ENCODE data around the gene MCC.
A peak's percentile ranks its signal among the peaks of the same experiment; 100 is the strongest.

Gene MCC

DNA sequence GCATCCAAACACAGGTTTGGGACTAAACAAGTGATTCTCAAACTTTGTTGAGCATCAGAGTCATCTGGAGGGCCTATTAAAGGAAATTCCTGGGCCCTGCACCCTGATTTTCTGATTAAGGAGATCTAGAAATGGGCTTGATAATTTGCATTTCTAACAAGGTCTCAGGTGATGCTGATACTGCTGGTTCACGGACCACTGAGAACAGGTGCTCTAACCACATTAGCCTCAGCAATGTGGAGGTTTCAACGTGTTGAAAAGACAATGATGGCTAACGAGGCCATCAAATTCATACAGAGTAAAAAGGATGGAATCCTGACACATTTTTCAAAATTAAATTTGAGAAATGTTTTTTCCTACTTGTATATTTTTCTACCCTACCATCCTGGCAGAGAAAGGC is 225.6 kb downstream of the MCC start:
- Mint-ChIP-seq H3K27ac (no peak overlapping the region), H3K36me3 (ENCODE audit: low read depth) (peaks cover 2% of the 10 kb centered on the region), H3K9me3 (no peaks in the 10 kb centered on the region), H3K4me3 (no peak overlapping the region), H3K27me3 (ENCODE audit: low read depth) (no peaks in the 10 kb centered on the region), H3K4me1 (peaks cover 38% of the 10 kb centered on the region)
- TF ChIP-seq, protein P1, sequence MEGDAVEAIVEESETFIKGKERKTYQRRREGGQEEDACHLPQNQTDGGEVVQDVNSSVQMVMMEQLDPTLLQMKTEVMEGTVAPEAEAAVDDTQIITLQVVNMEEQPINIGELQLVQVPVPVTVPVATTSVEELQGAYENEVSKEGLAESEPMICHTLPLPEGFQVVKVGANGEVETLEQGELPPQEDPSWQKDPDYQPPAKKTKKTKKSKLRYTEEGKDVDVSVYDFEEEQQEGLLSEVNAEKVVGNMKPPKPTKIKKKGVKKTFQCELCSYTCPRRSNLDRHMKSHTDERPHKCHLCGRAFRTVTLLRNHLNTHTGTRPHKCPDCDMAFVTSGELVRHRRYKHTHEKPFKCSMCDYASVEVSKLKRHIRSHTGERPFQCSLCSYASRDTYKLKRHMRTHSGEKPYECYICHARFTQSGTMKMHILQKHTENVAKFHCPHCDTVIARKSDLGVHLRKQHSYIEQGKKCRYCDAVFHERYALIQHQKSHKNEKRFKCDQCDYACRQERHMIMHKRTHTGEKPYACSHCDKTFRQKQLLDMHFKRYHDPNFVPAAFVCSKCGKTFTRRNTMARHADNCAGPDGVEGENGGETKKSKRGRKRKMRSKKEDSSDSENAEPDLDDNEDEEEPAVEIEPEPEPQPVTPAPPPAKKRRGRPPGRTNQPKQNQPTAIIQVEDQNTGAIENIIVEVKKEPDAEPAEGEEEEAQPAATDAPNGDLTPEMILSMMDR (IDR thresholded peaks at IDR 0.05; ENCODE audit: unreplicated experiment in 3 of 3): no peak

DNA sequence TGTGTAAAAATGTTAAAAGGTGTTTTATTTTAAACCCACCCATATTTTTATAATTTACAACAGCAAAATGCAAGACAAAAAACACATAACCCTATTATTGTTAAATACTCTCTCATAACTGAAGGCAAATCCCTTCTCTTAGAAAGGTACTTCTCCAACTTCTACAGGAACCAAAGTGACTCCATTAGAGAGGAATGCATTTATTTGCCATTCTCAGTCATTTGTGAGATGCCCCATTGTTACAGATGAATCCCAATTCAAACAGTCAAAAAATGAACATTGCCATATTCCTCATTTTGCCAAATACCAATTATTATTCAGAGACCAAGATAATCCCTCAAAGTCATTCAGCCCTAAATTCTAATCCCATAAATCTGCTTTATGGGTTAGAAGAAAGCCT is 229.2 kb downstream of the MCC start:
- no peak overlapping the region for H3K4me3 Mint-ChIP-seq
- H3K27me3 Mint-ChIP-seq (ENCODE audit: low read depth): no peaks in the 10 kb centered on the region
- H3K9me3 Mint-ChIP-seq: no peaks in the 10 kb centered on the region
- H3K36me3 Mint-ChIP-seq (ENCODE audit: low read depth): peaks cover 10% of the 10 kb centered on the region
- no peak overlapping the region for H3K27ac Mint-ChIP-seq
- peaks cover 28% of the 10 kb centered on the region for H3K4me1 Mint-ChIP-seq
- TF ChIP-seq, protein P1 (IDR thresholded peaks at IDR 0.05; ENCODE audit: unreplicated experiment in 3 of 3): no peak

DNA sequence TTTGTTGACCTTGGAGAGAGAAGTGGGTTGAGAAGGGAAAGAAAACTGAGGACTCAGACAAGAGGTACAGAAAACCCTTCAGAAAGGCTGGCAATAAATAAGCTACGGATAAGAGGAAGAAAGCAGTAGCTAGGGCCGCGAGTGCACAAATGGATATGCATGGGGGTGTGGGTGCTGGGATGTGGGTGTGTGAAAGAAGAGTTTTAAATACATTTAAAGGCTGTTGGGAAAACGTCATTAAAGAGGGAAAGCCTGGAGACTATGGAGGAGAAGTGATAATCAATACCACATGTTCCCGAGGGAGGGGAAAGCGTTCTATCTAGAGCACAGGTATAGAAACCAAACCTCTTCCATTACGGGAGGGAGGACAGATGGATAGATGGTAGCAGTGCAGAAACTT is 230.7 kb downstream of the MCC start:
- H3K4me3 Mint-ChIP-seq: no peak overlapping the region
- no peaks in the 10 kb centered on the region for H3K9me3 Mint-ChIP-seq
- no peaks in the 10 kb centered on the region for H3K27me3 Mint-ChIP-seq (ENCODE audit: low read depth)
- TF ChIP-seq, protein P1 (IDR thresholded peaks at IDR 0.05; ENCODE audit: unreplicated experiment in 3 of 3): no peak
- peaks cover 16% of the 10 kb centered on the region for H3K4me1 Mint-ChIP-seq
- H3K36me3 Mint-ChIP-seq (ENCODE audit: low read depth): peaks cover 10% of the 10 kb centered on the region
- H3K27ac Mint-ChIP-seq: no peak overlapping the region

DNA sequence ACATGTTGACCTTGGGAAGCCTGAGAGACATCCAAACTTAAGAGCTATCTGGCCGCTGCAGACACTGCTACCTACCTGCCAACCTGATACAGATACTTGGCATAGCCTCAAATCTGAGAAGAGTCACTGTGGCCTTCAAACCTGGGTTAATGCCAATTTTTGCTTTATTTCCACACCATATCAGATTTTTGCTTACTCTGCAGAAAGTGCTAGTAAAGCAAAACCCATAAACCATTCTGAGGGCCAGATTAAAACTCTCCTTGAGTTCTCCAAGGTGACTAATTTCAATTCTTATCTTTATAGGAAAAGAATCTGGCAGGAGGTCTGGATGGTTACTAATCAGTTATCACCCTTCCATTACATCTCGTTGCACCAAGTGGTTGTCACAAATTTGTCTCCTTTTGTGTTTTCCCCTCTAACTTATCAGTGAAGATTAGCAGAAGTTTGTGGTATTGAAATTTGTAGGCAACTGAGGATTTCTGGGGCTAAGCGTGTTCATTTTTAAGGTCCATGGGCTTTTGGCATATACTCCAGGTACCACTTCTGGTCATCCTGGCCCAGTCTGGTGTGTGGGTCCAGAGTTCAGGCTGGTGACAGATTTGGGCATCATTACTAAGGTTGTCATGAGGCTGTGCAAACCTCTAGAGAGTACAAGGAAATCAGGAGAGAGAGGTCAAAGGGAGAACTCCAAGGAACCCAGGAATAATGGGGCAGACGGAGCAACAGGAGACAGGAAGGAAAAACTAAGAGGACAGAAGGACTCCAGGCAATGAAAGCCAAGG is 231.4 kb downstream of the MCC start:
- Mint-ChIP-seq H3K4me1 (peaks cover 20% of the 10 kb centered on the region), H3K9me3 (no peaks in the 10 kb centered on the region), H3K4me3 (no peak overlapping the region), H3K27me3 (ENCODE audit: low read depth) (no peaks in the 10 kb centered on the region), H3K36me3 (ENCODE audit: low read depth) (peaks cover 12% of the 10 kb centered on the region), H3K27ac (peak overlapping the region in 1 of 3 experiments; percentile 31)
- TF ChIP-seq, protein P1 (IDR thresholded peaks at IDR 0.05; ENCODE audit: unreplicated experiment in 3 of 3): no peak

DNA sequence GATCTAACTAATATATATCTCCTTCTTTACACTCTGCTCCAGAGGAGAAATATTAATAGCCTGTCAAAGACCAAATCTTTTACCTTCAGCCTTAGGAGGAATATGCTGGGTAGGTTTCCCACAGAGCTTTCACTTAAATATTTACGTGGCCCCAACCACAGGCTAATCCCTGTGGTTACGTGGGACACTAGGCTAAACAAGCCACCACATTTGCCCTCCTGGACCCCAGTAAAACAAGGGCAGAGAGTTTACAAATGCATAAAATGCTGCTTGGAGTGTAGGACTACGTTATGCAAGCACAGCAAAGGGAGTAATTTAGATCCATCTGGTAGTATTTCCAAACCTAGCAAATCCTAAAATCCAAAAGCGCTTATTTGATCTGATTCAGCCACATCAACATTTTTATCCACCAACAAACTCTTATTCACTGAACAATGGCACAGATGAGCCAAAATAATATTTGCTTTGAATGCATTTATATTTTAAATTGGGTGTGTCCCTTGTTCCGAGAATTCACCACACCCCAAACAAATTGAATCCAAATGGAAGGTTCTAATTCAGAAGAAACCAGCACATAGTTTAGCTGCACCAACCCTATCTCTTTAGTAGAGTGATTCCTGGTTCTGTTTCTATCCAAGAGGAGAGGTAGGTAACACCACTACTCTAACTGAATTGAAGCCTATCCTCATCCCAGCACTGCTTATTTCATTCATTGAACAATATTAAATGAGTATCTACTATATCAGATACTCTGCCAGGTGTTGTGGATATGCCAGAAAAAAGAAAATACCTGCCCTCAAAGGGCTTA is 232.5 kb downstream of the MCC start:
- peaks cover 13% of the 10 kb centered on the region for H3K36me3 Mint-ChIP-seq (ENCODE audit: low read depth)
- H3K9me3 Mint-ChIP-seq: no peaks in the 10 kb centered on the region
- TF ChIP-seq, protein P1 (IDR thresholded peaks at IDR 0.05; ENCODE audit: unreplicated experiment in 3 of 3): no peak
- H3K4me3 Mint-ChIP-seq: no peak overlapping the region
- H3K4me1 Mint-ChIP-seq: peaks cover 30% of the 10 kb centered on the region
- H3K27me3 Mint-ChIP-seq (ENCODE audit: low read depth): no peaks in the 10 kb centered on the region
- H3K27ac Mint-ChIP-seq: peak overlapping the region in 2 of 3 experiments; percentile 62 to 71

Measured in nephron (organoid).